Natural killer cell (primary cell): ENCODE data around the gene CHKA. TPM values are rescaled to one million over a fixed set of nuclear protein-coding genes. Genes with fewer than 3 reads are reported as not detected.

Experiments used
- ATAC-seq, 3 donors: fragments of 150-1000 bp in 2 of 3; fragments of 200-7000 bp in 1 of 3; cut with Tn5 transposase; 1 replicate in 1 of 3; 2 replicates in 2 of 3; pipeline ENCODE4 v1.10.0; 2021; ENCODE audit warnings: mild to moderate bottlenecking in 2 of 3, moderate library complexity in 2 of 3
- DNase-seq, 2 donors: peaks; one replicate each; pipeline versions ENCODE4 v3.0.0 to v3.0.0-alpha.2; 2013 to 2021; ENCODE audit warnings: mixed read lengths in 1 of 2
- H3K27ac ChIP-seq: one replicate; pipeline ENCODE4 v1.5.1; 2013; ENCODE audit warnings: mild to moderate bottlenecking, low read length
- H3K27me3 ChIP-seq: one replicate; pipeline ENCODE4 v1.6.1; 2013; ENCODE audit warnings: low read length; ENCODE audit not compliant: control insufficient read depth, insufficient read depth
- H3K36me3 ChIP-seq: one replicate; pipeline ENCODE4 v1.6.1; 2013; ENCODE audit warnings: low read length; ENCODE audit not compliant: control insufficient read depth, insufficient read depth
- H3K4me1 ChIP-seq: one replicate; pipeline ENCODE4 v1.6.1; 2013; ENCODE audit warnings: low read length; ENCODE audit not compliant: control insufficient read depth, insufficient read depth
- H3K4me3 ChIP-seq: one replicate; pipeline ENCODE4 v1.5.1; 2013; ENCODE audit warnings: low read length
- H3K9me3 ChIP-seq: one replicate; pipeline ENCODE4 v1.6.1; 2013; ENCODE audit warnings: low read length; ENCODE audit not compliant: control insufficient read depth, insufficient read depth
- H3K27ac Mint-ChIP-seq, 2 donors: one replicate each; pipeline ENCODE4 v1.8.0; 2022; ENCODE audit warnings: mild to moderate bottlenecking in 2 of 2, mixed read lengths in 2 of 2, moderate library complexity in 1 of 2
- H3K27me3 Mint-ChIP-seq, 2 donors: one replicate each; pipeline ENCODE4 v1.8.0; 2022; ENCODE audit warnings: low read depth in 2 of 2, mixed read lengths in 2 of 2
- H3K36me3 Mint-ChIP-seq: one replicate; pipeline ENCODE4 v1.8.0; 2022; ENCODE audit warnings: mixed read lengths
- H3K4me1 Mint-ChIP-seq, 2 donors: one replicate each; pipeline ENCODE4 v1.8.0; 2022; ENCODE audit warnings: mixed read lengths in 2 of 2
- H3K4me3 Mint-ChIP-seq: one replicate; pipeline ENCODE4 v1.8.0; 2022; ENCODE audit warnings: mild to moderate bottlenecking, moderate library complexity, mixed read lengths
- H3K9me3 Mint-ChIP-seq, 2 donors: one replicate each; pipeline ENCODE4 v1.8.0; 2022; ENCODE audit warnings: mixed read lengths in 2 of 2
- CTCF ChIP-seq: fragments of 200-600 bp; IDR thresholded peaks from one replicate; pipeline ENCODE4 v1.8.0; 2022; ENCODE audit warnings: antibody characterized with exemption
- WGBS: methylation state at CpG from one replicate; pipeline ENCODE4 v1.1.7; 2013; ENCODE audit warnings: missing lambda C conversion rate; ENCODE audit not compliant: insufficient coverage; 5-methylcytosine and 5-hydroxymethylcytosine counted together
- intact Hi-C: fragments of 100-400 bp; cut with micrococcal nuclease; formaldehyde crosslinking; loops from one replicate; pipeline ENCODE4 v1.14.2; 2022
- total RNA-seq, 4 donors: library from RNA; stranded (reverse); fragments of 120-200 nt in 1 of 4; gene quantifications; one replicate each; pipeline versions ENCODE4 v1.2.3 to v1.2.4, GENCODE V29; 2013 to 2022

The CHKA gene
- total RNA-seq, 3 donors from 2014 or later (not counting 1 experiment from before 2014, with no cell fraction given) = 15.8 to 24.6 (median 24.4) TPM

GRCh38 chr11:68116974-68117373 is 4.2 kb downstream of the CHKA start:
- Mint-ChIP-seq H3K27ac (no peak overlapping the region), H3K36me3 (no peaks in the 10 kb centered on the region), H3K9me3 (no peaks in the 10 kb centered on the region), H3K27me3 (no peaks in the 10 kb centered on the region), H3K4me1 (peaks cover 5 to 14% of the 10 kb centered on the region in 2 donors), H3K4me3 (no peak overlapping the region)
- DNase-seq (no peak), ATAC-seq (no peak)
- intact Hi-C loops = no loop called here
- H3K9me3 ChIP-seq = no peaks in the 10 kb centered on the region
- WGBS = 86% methylated on average over 3 of the region's 3 CpGs
- H3K27ac ChIP-seq = no peak overlapping the region
- no peak overlapping the region for H3K4me3 ChIP-seq
- peaks cover 19% of the 10 kb centered on the region for H3K4me1 ChIP-seq
- H3K36me3 ChIP-seq = no peaks in the 10 kb centered on the region
- no peak for TF ChIP-seq CTCF
- H3K27me3 ChIP-seq = no peaks in the 10 kb centered on the region

GRCh38 chr11:68116126-68116525 is 5.1 kb downstream of the CHKA start:
- Histone ChIP-seq H3K36me3 (no peaks in the 10 kb centered on the region), H3K4me1 (peaks cover 14% of the 10 kb centered on the region), H3K4me3 (no peak overlapping the region), H3K27ac (no peak overlapping the region), H3K9me3 (no peaks in the 10 kb centered on the region), H3K27me3 (no peaks in the 10 kb centered on the region)
- WGBS = 99% methylated on average over 6 of the region's 7 CpGs
- ATAC-seq (no peak), DNase-seq (no peak)
- Mint-ChIP-seq H3K9me3 (no peaks in the 10 kb centered on the region), H3K27me3 (no peaks in the 10 kb centered on the region), H3K27ac (no peak overlapping the region), H3K4me1 (peaks cover 5 to 11% of the 10 kb centered on the region in 2 donors), H3K4me3 (no peak overlapping the region), H3K36me3 (no peaks in the 10 kb centered on the region)
- no peak for TF ChIP-seq CTCF
- intact Hi-C loops = no loop called here

GRCh38 chr11:68115285-68115684 is 5.9 kb downstream of the CHKA start:
- no peaks in the 10 kb centered on the region for H3K36me3 Mint-ChIP-seq

More at GRCh38 chr11:68115285-68115684, 5.9 kb downstream of the CHKA start:
- ATAC-seq = no peak
- intact Hi-C loops = no loop called here
- no peak overlapping the region for H3K27ac Mint-ChIP-seq
- Histone ChIP-seq H3K4me3 (no peak overlapping the region), H3K27ac (no peak overlapping the region), H3K27me3 (no peaks in the 10 kb centered on the region), H3K9me3 (no peaks in the 10 kb centered on the region), H3K36me3 (no peaks in the 10 kb centered on the region), H3K4me1 (peaks cover 11% of the 10 kb centered on the region)
- peaks cover 3 to 8% of the 10 kb centered on the region in 2 donors for H3K4me1 Mint-ChIP-seq
- H3K4me3 Mint-ChIP-seq = no peak overlapping the region
- 37% methylated on average over 1 of the region's 1 CpG for WGBS
- TF ChIP-seq CTCF = no peak
- H3K27me3 Mint-ChIP-seq = no peaks in the 10 kb centered on the region
- DNase-seq = no peak
- H3K9me3 Mint-ChIP-seq = no peaks in the 10 kb centered on the region
